LNCaP clone FGC (cell line): ENCODE data around the gene ZMIZ1.

Experiments
- DNase-seq: peaks from one replicate; pipeline ENCODE4 v3.0.0-alpha.2; 2011; ENCODE audit warnings: low read depth
- H3K4me3 ChIP-seq: 2 replicates; pipeline ENCODE4 v1.5.1; 2011; ENCODE audit warnings: mild to moderate bottlenecking, low read depth, low read length, control low read depth
- TF ChIP-seq, protein P1 (sequence below): IDR thresholded peaks from 2 replicates; pipeline ENCODE4 v1.5.1; 2012; ENCODE audit warnings: mild to moderate bottlenecking; ENCODE audit not compliant: control insufficient read depth, insufficient read depth; ENCODE audit errors: extremely low read depth

ZMIZ1 gene

GRCh38 chr10:79069325-79070080, 737 bp downstream of the ZMIZ1 start:
- H3K4me3 ChIP-seq, result peak overlapping the region; percentile 99
- DNase-seq, result no peak
- TF ChIP-seq, protein P1, sequence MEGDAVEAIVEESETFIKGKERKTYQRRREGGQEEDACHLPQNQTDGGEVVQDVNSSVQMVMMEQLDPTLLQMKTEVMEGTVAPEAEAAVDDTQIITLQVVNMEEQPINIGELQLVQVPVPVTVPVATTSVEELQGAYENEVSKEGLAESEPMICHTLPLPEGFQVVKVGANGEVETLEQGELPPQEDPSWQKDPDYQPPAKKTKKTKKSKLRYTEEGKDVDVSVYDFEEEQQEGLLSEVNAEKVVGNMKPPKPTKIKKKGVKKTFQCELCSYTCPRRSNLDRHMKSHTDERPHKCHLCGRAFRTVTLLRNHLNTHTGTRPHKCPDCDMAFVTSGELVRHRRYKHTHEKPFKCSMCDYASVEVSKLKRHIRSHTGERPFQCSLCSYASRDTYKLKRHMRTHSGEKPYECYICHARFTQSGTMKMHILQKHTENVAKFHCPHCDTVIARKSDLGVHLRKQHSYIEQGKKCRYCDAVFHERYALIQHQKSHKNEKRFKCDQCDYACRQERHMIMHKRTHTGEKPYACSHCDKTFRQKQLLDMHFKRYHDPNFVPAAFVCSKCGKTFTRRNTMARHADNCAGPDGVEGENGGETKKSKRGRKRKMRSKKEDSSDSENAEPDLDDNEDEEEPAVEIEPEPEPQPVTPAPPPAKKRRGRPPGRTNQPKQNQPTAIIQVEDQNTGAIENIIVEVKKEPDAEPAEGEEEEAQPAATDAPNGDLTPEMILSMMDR, result no peak

GRCh38 chr10:79070081-79070605, 1.4 kb downstream of the ZMIZ1 start:
- peak overlapping the region; percentile 99 for H3K4me3 ChIP-seq
- TF ChIP-seq, protein P1, result no peak
- no peak for DNase-seq

DNA sequence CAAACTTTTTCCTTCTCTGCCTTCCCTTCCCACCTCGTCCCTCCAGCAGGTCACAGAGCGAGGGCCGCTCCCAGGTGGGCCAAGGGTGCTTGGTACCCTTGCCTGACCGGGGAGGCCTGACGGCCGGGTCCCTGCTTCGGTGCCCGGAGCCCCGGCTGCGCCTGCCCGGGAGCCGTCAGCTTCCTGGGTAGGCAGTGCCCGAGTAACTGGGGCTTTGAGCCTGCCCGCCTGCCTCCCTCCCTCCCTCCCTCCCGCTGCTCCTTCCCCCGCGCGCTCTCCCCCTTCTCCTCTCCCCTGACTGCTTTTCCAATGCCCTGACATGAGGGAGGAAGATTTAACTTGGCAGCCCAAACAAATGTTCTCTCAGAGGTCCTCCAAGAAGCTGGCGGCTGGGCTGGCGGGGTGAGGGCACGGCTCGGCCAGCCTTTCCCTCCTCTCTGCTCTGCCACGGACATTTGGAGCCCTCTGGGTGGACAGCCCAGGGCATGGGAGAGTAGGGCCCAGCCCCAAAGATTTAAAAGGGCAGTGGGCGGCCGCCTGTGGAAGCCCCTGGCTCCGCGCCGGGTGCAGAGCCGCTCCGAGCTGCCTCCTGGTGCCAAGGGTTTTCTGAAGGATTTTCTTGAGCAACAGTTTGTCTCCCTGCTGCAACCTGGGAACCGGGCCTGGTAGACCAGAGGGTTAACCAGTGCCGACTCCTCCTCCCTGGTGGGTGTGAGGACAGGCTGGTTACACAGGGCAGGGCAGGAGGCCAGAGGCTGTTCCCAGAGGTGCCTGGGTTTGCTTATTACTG, 2.0 kb downstream of the ZMIZ1 start:
- TF ChIP-seq, protein P1, result 0 out of 2 replicates have a peak, but pooled peaks have one; percentile 4
- H3K4me3 ChIP-seq, result peak overlapping the region; percentile 99
- peak; percentile 97 for DNase-seq

GRCh38 chr10:79071396-79071923, 2.7 kb downstream of the ZMIZ1 start:
- H3K4me3 ChIP-seq, result peak overlapping the region; percentile 99
- TF ChIP-seq, protein P1, result no peak
- DNase-seq, result no peak

- H3K4me3 ChIP-seq, result peak overlapping the region; percentile 99
- TF ChIP-seq, protein P1, result no peak
- no peak for DNase-seq
Observed at GRCh38 chr10:79072041-79072441, 3.3 kb downstream of the ZMIZ1 start.

- H3K4me3 ChIP-seq, result peak overlapping the region; percentile 29
- TF ChIP-seq, protein P1, result 0 out of 2 replicates have a peak, but pooled peaks have one; percentile 7
- no peak for DNase-seq
Observed at GRCh38 chr10:79072994-79073645, 4.4 kb downstream of the ZMIZ1 start.
